ENCODE results near the gene DISP2. TPM values are rescaled to one million over a fixed set of nuclear protein-coding genes. Genes with fewer than 3 reads are reported as not detected.
A peak's percentile ranks its signal among the peaks of the same experiment; 100 is the strongest.

Gene DISP2
- total RNA-seq, 6 donors from 2014 or later: under 0.01 to 3.5 (median 0.13) TPM

- no peak for DNase-seq
- Histone ChIP-seq H3K27ac (no peak overlapping the region), H3K4me3 (no peak overlapping the region), H3K4me1 (peaks cover 8 to 18% (median 9%) of the 10 kb centered on the region in 4 donors), H3K36me3 (no peaks in the 10 kb centered on the region), H3K27me3 (no peaks in the 10 kb centered on the region), H3K9me3 (no peaks in the 10 kb centered on the region)
- no peak for TF ChIP-seq POLR2A (IDR thresholded peaks at IDR 0.05)
- TF ChIP-seq EP300 (IDR thresholded peaks at IDR 0.05): no peak
- no peak for TF ChIP-seq CTCF (IDR thresholded peaks at IDR 0.05)
- no peak for TF ChIP-seq POLR2AphosphoS5 (IDR thresholded peaks at IDR 0.05)
- no peak for ATAC-seq (ENCODE audit: low FRiP score in 2 of 2)
- WGBS, 2 donors: 83 to 96% methylated on average over 3 of the region's 3 CpGs
These were observed 41.1 kb upstream of the DISP2 start for GRCh38 chr15:40316931-40317330.

- Histone ChIP-seq H3K27me3 (no peaks in the 10 kb centered on the region), H3K4me1 (peaks cover 8 to 21% (median 9%) of the 10 kb centered on the region in 4 donors), H3K9me3 (no peaks in the 10 kb centered on the region), H3K4me3 (no peak overlapping the region), H3K36me3 (no peaks in the 10 kb centered on the region), H3K27ac (no peak overlapping the region)
- DNase-seq (no peak), ATAC-seq (ENCODE audit: low FRiP score in 2 of 2) (no peak)
- TF ChIP-seq POLR2A (IDR thresholded peaks at IDR 0.05): no peak
- TF ChIP-seq CTCF (IDR thresholded peaks at IDR 0.05): no peak
- TF ChIP-seq EP300 (IDR thresholded peaks at IDR 0.05): no peak
- no peak for TF ChIP-seq POLR2AphosphoS5 (IDR thresholded peaks at IDR 0.05)
- 81 to 87% methylated on average over 4 of the region's 4 CpGs for WGBS, 2 donors
These were observed 40.4 kb upstream of the DISP2 start for GRCh38 chr15:40317580-40317979.

- TF ChIP-seq POLR2A (IDR thresholded peaks at IDR 0.05) (no peak), CTCF (IDR thresholded peaks at IDR 0.05) (no peak), EP300 (IDR thresholded peaks at IDR 0.05) (no peak), POLR2AphosphoS5 (IDR thresholded peaks at IDR 0.05) (no peak)
- 86 to 100% methylated on average over 1 of the region's 1 CpG for WGBS, 2 donors
- Histone ChIP-seq H3K36me3 (no peaks in the 10 kb centered on the region), H3K4me1 (peaks cover 12 to 29% (median 15%) of the 10 kb centered on the region in 4 donors), H3K27ac (no peak overlapping the region), H3K4me3 (no peak overlapping the region), H3K9me3 (no peaks in the 10 kb centered on the region), H3K27me3 (no peaks in the 10 kb centered on the region)
- DNase-seq: peak in 1 of 2 donors; percentile 14
- ATAC-seq (ENCODE audit: low FRiP score in 2 of 2): no peak
These were observed 37.6 kb upstream of the DISP2 start for GRCh38 chr15:40320409-40320808.

GRCh38 chr15:40320931-40321371 lies 37.1 kb upstream of the DISP2 start:
- ATAC-seq (ENCODE audit: low FRiP score in 2 of 2): peak; percentile 60 to 61
- Histone ChIP-seq H3K4me3 (no peak overlapping the region), H3K36me3 (no peaks in the 10 kb centered on the region), H3K27ac (no peak overlapping the region), H3K4me1 (peaks cover 18 to 34% (median 19%) of the 10 kb centered on the region in 4 donors), H3K27me3 (no peaks in the 10 kb centered on the region), H3K9me3 (no peaks in the 10 kb centered on the region)
- DNase-seq: peak in 1 of 2 donors; percentile 69
- WGBS, 2 donors: 0% methylated on average over 2 of the region's 2 CpGs
- TF ChIP-seq POLR2AphosphoS5 (IDR thresholded peaks at IDR 0.05): no peak
- no peak for TF ChIP-seq POLR2A (IDR thresholded peaks at IDR 0.05)
- TF ChIP-seq CTCF (IDR thresholded peaks at IDR 0.05): peak; percentile 65 to 91 (median 84)
